ENCODE results near the gene ATP2A1. TPM values are rescaled to one million over a fixed set of nuclear protein-coding genes. Genes with fewer than 3 reads are reported as not detected.

ATP2A1 gene
- total and polyA plus RNA-seq, 2 of the 13 experiments (the other 11 are each of a cell fraction or from before 2014, with no cell fraction given), result 3.2 to 12.5 TPM

DNA sequence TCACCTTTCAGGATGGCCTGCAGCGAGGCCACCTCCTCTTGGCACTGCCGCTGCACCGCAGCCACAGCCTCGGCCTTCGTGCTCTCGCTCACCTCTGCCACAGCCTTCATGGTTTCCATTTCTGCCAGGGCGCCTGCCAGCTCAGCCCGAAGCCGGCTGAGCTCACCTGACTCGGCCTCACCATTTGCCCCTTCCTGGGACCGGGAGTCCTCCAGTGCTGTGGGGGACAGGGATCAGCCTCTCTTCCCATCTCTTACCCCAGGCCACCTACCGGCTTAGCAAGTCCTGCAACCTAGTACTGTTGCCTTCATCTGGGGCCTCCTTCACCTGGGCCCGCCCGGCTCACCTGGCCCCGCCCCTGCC is 46.1 kb downstream of the ATP2A1 start (continued):
- TF ChIP-seq, protein P1, sequence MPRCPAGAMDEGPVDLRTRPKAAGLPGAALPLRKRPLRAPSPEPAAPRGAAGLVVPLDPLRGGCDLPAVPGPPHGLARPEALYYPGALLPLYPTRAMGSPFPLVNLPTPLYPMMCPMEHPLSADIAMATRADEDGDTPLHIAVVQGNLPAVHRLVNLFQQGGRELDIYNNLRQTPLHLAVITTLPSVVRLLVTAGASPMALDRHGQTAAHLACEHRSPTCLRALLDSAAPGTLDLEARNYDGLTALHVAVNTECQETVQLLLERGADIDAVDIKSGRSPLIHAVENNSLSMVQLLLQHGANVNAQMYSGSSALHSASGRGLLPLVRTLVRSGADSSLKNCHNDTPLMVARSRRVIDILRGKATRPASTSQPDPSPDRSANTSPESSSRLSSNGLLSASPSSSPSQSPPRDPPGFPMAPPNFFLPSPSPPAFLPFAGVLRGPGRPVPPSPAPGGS (CRISPR knock-in tag; IDR thresholded peaks at IDR 0.05), result no peak
- TF ChIP-seq, protein P2, sequence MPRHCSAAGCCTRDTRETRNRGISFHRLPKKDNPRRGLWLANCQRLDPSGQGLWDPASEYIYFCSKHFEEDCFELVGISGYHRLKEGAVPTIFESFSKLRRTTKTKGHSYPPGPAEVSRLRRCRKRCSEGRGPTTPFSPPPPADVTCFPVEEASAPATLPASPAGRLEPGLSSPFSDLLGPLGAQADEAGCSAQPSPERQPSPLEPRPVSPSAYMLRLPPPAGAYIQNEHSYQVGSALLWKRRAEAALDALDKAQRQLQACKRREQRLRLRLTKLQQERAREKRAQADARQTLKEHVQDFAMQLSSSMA (CRISPR knock-in tag; IDR thresholded peaks at IDR 0.05), result 0 out of 2 replicates have a peak, but pooled peaks have one; percentile 60
- TF ChIP-seq, protein P3, sequence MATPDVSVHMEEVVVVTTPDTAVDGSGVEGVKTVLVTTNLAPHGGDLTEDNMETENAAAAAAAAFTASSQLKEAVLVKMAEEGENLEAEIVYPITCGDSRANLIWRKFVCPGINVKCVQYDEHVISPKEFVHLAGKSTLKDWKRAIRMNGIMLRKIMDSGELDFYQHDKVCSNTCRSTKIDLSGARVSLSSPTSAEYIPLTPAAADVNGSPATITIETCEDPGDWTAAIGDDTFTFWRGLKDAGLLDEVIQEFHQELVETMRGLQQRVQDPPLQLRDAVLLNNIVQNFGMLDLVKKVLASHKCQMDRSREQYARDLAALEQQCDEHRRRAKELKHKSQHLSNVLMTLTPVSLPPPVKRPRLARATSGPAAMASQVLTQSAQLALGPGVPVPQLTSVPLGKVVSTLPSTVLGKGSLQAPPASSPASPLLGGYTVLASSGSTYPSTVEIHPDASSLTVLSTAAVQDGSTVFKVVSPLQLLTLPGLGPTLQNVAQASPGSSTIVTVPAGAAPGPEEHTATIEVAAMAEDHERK (CRISPR knock-in tag; IDR thresholded peaks at IDR 0.05; ENCODE audit: low read depth), result no peak
- 0 out of 2 replicates have a peak, but pooled peaks have one; percentile 32 for TF ChIP-seq HNRNPL (IDR thresholded peaks at IDR 0.05; ENCODE audit: low read depth, low read length)
- TF ChIP-seq, protein P4, sequence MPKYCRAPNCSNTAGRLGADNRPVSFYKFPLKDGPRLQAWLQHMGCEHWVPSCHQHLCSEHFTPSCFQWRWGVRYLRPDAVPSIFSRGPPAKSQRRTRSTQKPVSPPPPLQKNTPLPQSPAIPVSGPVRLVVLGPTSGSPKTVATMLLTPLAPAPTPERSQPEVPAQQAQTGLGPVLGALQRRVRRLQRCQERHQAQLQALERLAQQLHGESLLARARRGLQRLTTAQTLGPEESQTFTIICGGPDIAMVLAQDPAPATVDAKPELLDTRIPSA (CRISPR knock-in tag; IDR thresholded peaks at IDR 0.05; ENCODE audit: borderline replicate concordance), result no peak
- TF ChIP-seq TOPORS (CRISPR knock-in tag; IDR thresholded peaks at IDR 0.05), result no peak
- TF ChIP-seq ZNF207 (IDR thresholded peaks at IDR 0.05; ENCODE audit: borderline replicate concordance), result no peak
- TF ChIP-seq, protein P5, sequence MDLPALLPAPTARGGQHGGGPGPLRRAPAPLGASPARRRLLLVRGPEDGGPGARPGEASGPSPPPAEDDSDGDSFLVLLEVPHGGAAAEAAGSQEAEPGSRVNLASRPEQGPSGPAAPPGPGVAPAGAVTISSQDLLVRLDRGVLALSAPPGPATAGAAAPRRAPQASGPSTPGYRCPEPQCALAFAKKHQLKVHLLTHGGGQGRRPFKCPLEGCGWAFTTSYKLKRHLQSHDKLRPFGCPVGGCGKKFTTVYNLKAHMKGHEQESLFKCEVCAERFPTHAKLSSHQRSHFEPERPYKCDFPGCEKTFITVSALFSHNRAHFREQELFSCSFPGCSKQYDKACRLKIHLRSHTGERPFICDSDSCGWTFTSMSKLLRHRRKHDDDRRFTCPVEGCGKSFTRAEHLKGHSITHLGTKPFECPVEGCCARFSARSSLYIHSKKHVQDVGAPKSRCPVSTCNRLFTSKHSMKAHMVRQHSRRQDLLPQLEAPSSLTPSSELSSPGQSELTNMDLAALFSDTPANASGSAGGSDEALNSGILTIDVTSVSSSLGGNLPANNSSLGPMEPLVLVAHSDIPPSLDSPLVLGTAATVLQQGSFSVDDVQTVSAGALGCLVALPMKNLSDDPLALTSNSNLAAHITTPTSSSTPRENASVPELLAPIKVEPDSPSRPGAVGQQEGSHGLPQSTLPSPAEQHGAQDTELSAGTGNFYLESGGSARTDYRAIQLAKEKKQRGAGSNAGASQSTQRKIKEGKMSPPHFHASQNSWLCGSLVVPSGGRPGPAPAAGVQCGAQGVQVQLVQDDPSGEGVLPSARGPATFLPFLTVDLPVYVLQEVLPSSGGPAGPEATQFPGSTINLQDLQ (CRISPR knock-in tag; IDR thresholded peaks at IDR 0.05), result peak; percentile 71; the same call in 1 of the 2 replicates
- no peak for TF ChIP-seq RBFOX2 (IDR thresholded peaks at IDR 0.05; ENCODE audit: low read depth, low read length)
- TF ChIP-seq HIVEP1 (CRISPR knock-in tag; IDR thresholded peaks at IDR 0.05), result peak; percentile 35; the same call in 1 of the 2 replicates
- TF ChIP-seq ETV5 (CRISPR knock-in tag; IDR thresholded peaks at IDR 0.05; ENCODE audit: borderline replicate concordance), result no peak
- peak; percentile 91; the same call in 1 of the 2 replicates for TF ChIP-seq ZNF333 (CRISPR knock-in tag; IDR thresholded peaks at IDR 0.05; ENCODE audit: borderline replicate concordance)
- TF ChIP-seq, protein P6, sequence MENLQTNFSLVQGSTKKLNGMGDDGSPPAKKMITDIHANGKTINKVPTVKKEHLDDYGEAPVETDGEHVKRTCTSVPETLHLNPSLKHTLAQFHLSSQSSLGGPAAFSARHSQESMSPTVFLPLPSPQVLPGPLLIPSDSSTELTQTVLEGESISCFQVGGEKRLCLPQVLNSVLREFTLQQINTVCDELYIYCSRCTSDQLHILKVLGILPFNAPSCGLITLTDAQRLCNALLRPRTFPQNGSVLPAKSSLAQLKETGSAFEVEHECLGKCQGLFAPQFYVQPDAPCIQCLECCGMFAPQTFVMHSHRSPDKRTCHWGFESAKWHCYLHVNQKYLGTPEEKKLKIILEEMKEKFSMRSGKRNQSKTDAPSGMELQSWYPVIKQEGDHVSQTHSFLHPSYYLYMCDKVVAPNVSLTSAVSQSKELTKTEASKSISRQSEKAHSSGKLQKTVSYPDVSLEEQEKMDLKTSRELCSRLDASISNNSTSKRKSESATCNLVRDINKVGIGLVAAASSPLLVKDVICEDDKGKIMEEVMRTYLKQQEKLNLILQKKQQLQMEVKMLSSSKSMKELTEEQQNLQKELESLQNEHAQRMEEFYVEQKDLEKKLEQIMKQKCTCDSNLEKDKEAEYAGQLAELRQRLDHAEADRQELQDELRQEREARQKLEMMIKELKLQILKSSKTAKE (CRISPR knock-in tag; IDR thresholded peaks at IDR 0.05; ENCODE audit: borderline replicate concordance), result no peak
- TF ChIP-seq BCL6 (CRISPR knock-in tag; IDR thresholded peaks at IDR 0.05), result no peak
- TF ChIP-seq SIX1 (CRISPR knock-in tag; IDR thresholded peaks at IDR 0.05; ENCODE audit: borderline replicate concordance), result no peak
- TF ChIP-seq, protein P7, sequence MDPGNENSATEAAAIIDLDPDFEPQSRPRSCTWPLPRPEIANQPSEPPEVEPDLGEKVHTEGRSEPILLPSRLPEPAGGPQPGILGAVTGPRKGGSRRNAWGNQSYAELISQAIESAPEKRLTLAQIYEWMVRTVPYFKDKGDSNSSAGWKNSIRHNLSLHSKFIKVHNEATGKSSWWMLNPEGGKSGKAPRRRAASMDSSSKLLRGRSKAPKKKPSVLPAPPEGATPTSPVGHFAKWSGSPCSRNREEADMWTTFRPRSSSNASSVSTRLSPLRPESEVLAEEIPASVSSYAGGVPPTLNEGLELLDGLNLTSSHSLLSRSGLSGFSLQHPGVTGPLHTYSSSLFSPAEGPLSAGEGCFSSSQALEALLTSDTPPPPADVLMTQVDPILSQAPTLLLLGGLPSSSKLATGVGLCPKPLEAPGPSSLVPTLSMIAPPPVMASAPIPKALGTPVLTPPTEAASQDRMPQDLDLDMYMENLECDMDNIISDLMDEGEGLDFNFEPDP (CRISPR knock-in tag; conservative IDR thresholded peaks at IDR 0.05), result no peak
- TF ChIP-seq RCOR2 (CRISPR knock-in tag; IDR thresholded peaks at IDR 0.05), result no peak
- TF ChIP-seq EP300 (IDR thresholded peaks at IDR 0.05; ENCODE audit: low read depth in 2 of 2, low read length in 2 of 2), result no peak
- no peak for TF ChIP-seq EP300 (CRISPR knock-in tag; IDR thresholded peaks at IDR 0.05; ENCODE audit: borderline replicate concordance)
- no peak for TF ChIP-seq HOXD1 (CRISPR knock-in tag; IDR thresholded peaks at IDR 0.05)

Data from HepG2 (cell line).